SU-DHL-6 (cell line): ENCODE measurements around the gene METRN.
"Not testable (repeated sequence)": the region's sequence is repeated elsewhere in the genome, so short reads cannot be mapped to it uniquely, and the experiment has no call there.

Experiments
- H2AFZ ChIP-seq: fragments of 200-600 bp; sonication (generic); 2 replicates; pipeline ENCODE4 v1.6.1; 2014; ENCODE audit warnings: low read depth, mild to moderate bottlenecking, moderate library complexity, mixed read lengths, antibody characterized with exemption, low read length; ENCODE audit not compliant: severe bottlenecking
- H3F3A ChIP-seq: fragments of 200-600 bp; shearing (Covaris generic); 2 replicates; pipeline ENCODE4 v1.6.0; 2016; ENCODE audit warnings: antibody characterized with exemption, mild to moderate bottlenecking; ENCODE audit not compliant: insufficient read depth
- H3K27ac ChIP-seq: fragments of 200-600 bp; sonication (generic); 2 replicates; pipeline ENCODE4 v1.5.1; 2016; ENCODE audit warnings: low read depth, mild to moderate bottlenecking, low read length, moderate library complexity, mixed read lengths
- H3K27me3 ChIP-seq: fragments of 200-600 bp; sonication (generic), shearing (Covaris generic); 2 replicates; pipeline ENCODE4 v1.6.0; 2014; ENCODE audit warnings: mild to moderate bottlenecking, low read length
- H3K36me3 ChIP-seq: fragments of 200-600 bp; sonication (generic); 2 replicates; pipeline ENCODE4 v1.6.1; 2014; ENCODE audit warnings: mild to moderate bottlenecking, low read length, mixed read lengths
- H3K4me2 ChIP-seq: fragments of 300-600, 200-600 bp; shearing (Covaris generic), sonication (generic); 2 replicates; pipeline ENCODE4 v1.6.0; 2014; ENCODE audit warnings: low read length, low read depth, mild to moderate bottlenecking; ENCODE audit not compliant: poor library complexity, severe bottlenecking
- H3K4me3 ChIP-seq: fragments of 200-600 bp; sonication (generic); 2 replicates; pipeline ENCODE4 v1.5.1; 2014; ENCODE audit warnings: antibody characterized with exemption, low read length, mild to moderate bottlenecking, mixed read lengths; ENCODE audit not compliant: insufficient read depth, poor library complexity, severe bottlenecking
- H3K79me2 ChIP-seq: fragments of 200-600 bp; sonication (generic); 2 replicates; pipeline ENCODE4 v1.6.1; 2014; ENCODE audit warnings: mild to moderate bottlenecking, low read length, moderate library complexity; ENCODE audit not compliant: insufficient read depth
- H3K9ac ChIP-seq: fragments of 200-600 bp; sonication (generic); 2 replicates; pipeline ENCODE4 v1.7.0; 2014; ENCODE audit warnings: mild to moderate bottlenecking, low read length
- H3K9me2 ChIP-seq: fragments of 200-600 bp; sonication (generic); replicated peaks from 2 replicates; pipeline ENCODE4 v1.6.1; 2014; ENCODE audit warnings: low read length; ENCODE audit not compliant: insufficient read depth
- H3K9me3 ChIP-seq: fragments of 200-600 bp; sonication (generic); 2 replicates; pipeline ENCODE4 v1.6.1; 2014; ENCODE audit warnings: low read length, mixed read lengths; ENCODE audit not compliant: insufficient read depth
- H4K20me1 ChIP-seq: fragments of 200-600 bp; sonication (generic); 2 replicates; pipeline ENCODE4 v1.6.1; 2014; ENCODE audit warnings: low read depth, mild to moderate bottlenecking, antibody characterized with exemption, low read length, moderate library complexity, mixed read lengths
- CTCF ChIP-seq: fragments of 200-600 bp; sonication (generic); IDR thresholded peaks from one replicate; pipeline ENCODE4 v1.5.1; 2017; ENCODE audit warnings: antibody characterized with exemption, mild to moderate bottlenecking, low read length, moderate library complexity; ENCODE audit not compliant: insufficient read depth, poor library complexity, severe bottlenecking
- EZH2phosphoT487 ChIP-seq: fragments of 200-600 bp; sonication (generic), shearing (Covaris generic); conservative IDR thresholded peaks from 2 replicates; pipeline ENCODE4 v1.6.1; 2018; ENCODE audit warnings: mild to moderate bottlenecking, antibody characterized with exemption, low read length, moderate library complexity, mixed read lengths

METRN gene

GRCh38 chr16:689175-689897, 25.6 kb upstream of the METRN start:
- peak overlapping the region; percentile 95 for H3K9ac ChIP-seq
- H4K20me1 ChIP-seq = no peaks in the 10 kb centered on the region
- peak overlapping the region; percentile 97 for H3K4me2 ChIP-seq
- no peaks in the 10 kb centered on the region for H3K79me2 ChIP-seq
- H3K27me3 ChIP-seq = no peaks in the 10 kb centered on the region
- 0 out of 2 replicates have a peak, but pooled peaks cover 3% of the 10 kb centered on the region for H3F3A ChIP-seq
- H3K27ac ChIP-seq = peak overlapping the region; percentile 54; the same call in 1 of the 2 replicates
- H3K9me2 ChIP-seq = no peaks in the 10 kb centered on the region
- H3K9me3 ChIP-seq = no peaks in the 10 kb centered on the region
- H2AFZ ChIP-seq = no peak overlapping the region
- H3K4me3 ChIP-seq = peak overlapping the region; percentile 98
- no peak for TF ChIP-seq EZH2phosphoT487
- TF ChIP-seq CTCF = no peak
- no peaks in the 10 kb centered on the region for H3K36me3 ChIP-seq

GRCh38 chr16:691242-691641, 23.7 kb upstream of the METRN start:
- H3K27me3 ChIP-seq, H4K20me1 ChIP-seq, H3K4me3 ChIP-seq, H3K27ac ChIP-seq, H3K79me2 ChIP-seq, H2AFZ ChIP-seq, H3K4me2 ChIP-seq, H3K9me2 ChIP-seq, H3K9ac ChIP-seq, H3F3A ChIP-seq, H3K9me3 ChIP-seq, H3K36me3 ChIP-seq: not testable (repeated sequence)

- Histone ChIP-seq H3K9me2 (no peaks in the 10 kb centered on the region), H2AFZ (no peak overlapping the region), H3K27me3 (no peaks in the 10 kb centered on the region), H3K27ac (no peak overlapping the region), H3K36me3 (no peaks in the 10 kb centered on the region), H3K4me3 (no peak overlapping the region), H3K9me3 (no peaks in the 10 kb centered on the region), H3F3A (0 out of 2 replicates have a peak, but pooled peaks cover 3% of the 10 kb centered on the region), H3K9ac (no peak overlapping the region), H4K20me1 (no peaks in the 10 kb centered on the region), H3K4me2 (no peak overlapping the region), H3K79me2 (no peaks in the 10 kb centered on the region)
- TF ChIP-seq EZH2phosphoT487 (no peak), CTCF (no peak)
Observed at GRCh38 chr16:692356-693108, 22.4 kb upstream of the METRN start.

GRCh38 chr16:693364-693763, 21.6 kb upstream of the METRN start:
- 0 out of 2 replicates have a peak, but pooled peaks cover 3% of the 10 kb centered on the region for H3F3A ChIP-seq
- no peaks in the 10 kb centered on the region for H4K20me1 ChIP-seq
- H3K27ac ChIP-seq = no peak overlapping the region
- H3K4me3 ChIP-seq = no peak overlapping the region
- no peaks in the 10 kb centered on the region for H3K79me2 ChIP-seq
- TF ChIP-seq CTCF (no peak), EZH2phosphoT487 (no peak)
- no peaks in the 10 kb centered on the region for H3K9me3 ChIP-seq
- H3K9ac ChIP-seq = no peak overlapping the region
- H2AFZ ChIP-seq = no peak overlapping the region
- no peak overlapping the region for H3K4me2 ChIP-seq
- H3K36me3 ChIP-seq = no peaks in the 10 kb centered on the region
- no peaks in the 10 kb centered on the region for H3K27me3 ChIP-seq
- H3K9me2 ChIP-seq = no peaks in the 10 kb centered on the region
